Globus pallidus (tissue), 1 donor: ENCODE data around the gene SLC25A22.

Experiments used
- DNase-seq: peaks from one replicate; pipeline ENCODE4 v3.0.0-alpha.2; 2015; ENCODE audit warnings: low spot score

SLC25A22 gene

DNA sequence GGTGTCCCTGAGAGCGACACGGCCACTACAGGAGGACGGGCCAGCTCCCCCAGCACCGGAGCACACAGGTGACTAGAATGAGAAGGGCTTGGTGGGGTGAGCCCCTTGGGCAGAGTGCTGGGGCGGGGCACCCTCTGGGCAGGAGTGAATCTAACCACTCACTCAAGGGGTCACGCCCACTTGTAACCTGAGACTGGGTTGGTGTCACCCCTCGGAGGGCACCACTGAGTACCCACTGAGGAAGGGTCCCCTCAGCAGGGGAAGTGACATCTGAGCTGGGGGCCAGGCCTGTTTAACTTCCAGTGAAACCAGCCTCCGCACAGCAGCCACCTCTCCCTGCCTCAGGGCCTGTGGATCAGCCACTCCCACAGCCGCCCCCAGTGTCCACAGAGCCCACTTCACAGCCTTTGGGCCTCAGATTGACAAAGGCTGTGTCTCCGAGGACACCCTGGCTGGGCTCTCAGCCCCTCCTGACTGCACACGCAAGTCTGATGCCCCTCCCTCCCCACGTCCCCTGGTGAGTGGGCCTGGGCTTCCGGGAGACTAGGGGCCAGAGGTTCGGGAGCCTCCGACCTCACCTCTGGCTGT, 26.4 kb downstream of the SLC25A22 start:
- no peak for DNase-seq

DNA sequence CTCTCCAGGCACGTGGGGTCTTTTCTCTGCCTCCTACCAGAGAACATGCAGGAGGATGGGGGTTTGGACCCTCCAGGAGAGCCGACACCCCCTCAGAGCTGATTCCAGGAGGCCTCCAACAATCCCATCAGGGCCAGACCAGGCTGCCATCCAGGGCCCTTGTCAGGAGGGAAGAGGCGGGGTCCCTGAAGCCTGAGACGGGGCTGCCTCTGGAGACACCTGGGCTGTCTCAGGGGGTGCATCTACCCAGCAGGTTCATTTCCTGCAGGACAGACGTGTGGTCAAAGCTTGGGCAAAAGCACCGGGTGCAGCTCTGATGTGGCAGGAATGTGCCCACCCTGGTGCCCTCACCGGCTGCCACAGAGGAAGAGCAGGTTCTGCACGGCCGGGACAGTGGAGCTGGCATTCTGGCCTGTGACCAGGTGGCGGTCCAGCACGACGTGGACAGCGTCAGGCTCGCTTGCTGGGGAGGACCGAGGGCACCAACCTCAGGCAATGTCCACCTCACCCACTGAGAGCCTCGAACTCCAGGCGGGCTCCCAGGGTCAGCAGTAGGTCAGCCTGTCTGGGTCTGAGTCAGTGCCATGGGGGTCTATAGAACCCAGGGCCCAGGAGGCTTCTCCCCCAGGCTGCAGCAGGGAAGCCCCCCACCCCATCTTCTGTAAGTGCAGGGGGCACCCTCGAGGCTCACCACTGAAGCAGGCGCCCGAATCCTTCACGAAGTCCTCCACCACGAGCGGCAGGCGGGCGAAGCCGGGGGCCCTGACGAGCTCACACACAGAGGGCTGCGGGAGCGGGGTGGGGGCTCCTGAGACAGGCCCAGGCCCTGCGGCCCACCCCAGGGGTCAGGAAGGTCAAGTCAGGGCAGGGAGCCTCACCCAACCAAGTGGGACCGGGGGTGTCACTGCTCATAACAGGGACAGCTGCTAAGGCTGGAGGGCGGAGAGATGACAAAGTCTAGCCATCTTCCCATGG, 27.2 kb downstream of the SLC25A22 start:
- DNase-seq = no peak

DNA sequence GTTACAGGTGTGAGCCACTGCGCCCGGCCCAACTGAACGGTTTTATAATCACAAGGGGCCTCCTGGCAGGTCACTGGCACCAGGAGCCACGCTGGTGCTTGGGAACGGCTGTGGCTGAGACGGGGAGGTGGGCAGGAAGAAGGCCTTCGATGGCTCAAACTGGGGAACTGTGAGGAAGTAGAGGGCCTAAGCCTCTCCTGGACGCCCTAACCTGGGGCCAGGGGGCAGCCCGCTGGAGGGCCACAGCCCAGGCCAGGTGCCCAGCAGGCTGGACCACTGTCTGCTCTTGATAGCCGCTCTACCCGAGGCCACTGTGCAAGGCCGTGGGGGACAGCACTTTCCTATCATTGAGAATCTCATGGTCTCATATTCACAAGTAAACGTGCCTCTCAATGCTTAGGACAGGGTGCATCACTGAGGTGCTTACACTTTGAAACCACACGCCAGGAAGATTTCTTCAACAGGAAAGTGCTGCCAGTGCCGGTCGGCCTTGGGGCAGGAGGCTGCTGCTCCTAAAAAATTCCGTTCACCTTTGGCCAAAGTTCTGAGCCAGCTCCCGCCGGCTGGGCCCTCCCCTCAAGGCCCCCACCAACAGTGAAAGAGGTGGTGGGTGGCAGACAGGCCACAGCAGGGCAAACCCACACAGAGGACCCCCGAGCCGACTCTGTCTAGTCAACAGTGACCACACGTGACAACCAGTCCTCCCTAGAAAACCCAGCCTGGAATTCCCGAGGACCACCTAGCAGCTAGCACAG, 28.0 kb downstream of the SLC25A22 start:
- DNase-seq = no peak

DNA sequence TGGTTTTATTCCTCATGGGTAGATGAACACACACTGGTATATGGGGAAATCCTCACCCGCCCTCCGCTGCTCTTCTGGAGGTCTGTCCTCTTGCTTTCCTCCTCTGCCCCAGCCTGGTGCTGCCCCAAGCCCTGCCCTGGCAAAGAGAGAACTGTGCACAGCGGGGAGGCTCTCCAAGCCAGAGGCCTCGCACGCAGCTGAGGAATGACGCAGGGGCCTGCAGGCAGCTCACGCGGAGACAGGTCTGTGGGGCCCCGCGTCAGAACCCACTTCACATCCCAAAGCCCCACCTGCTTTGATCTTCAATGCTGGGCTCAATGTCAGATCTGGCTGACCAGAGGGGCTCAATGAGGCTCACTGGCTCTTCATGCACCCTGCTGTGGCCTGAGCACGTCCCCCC, 30.8 kb downstream of the SLC25A22 start:
- DNase-seq = no peak

DNA sequence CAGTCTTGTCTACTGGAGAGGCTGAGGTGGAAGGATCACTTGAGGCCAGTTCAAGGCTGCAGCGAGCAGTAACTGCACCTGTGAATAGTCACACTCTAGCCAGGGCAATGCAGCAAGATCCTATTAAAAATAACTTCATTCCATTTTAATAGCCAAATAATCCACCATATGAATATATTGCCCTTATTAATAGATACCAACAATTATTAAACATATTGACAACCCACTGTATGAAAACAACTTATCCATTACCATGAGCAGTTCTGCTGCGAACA, 31.2 kb downstream of the SLC25A22 start:
- no peak for DNase-seq

DNA sequence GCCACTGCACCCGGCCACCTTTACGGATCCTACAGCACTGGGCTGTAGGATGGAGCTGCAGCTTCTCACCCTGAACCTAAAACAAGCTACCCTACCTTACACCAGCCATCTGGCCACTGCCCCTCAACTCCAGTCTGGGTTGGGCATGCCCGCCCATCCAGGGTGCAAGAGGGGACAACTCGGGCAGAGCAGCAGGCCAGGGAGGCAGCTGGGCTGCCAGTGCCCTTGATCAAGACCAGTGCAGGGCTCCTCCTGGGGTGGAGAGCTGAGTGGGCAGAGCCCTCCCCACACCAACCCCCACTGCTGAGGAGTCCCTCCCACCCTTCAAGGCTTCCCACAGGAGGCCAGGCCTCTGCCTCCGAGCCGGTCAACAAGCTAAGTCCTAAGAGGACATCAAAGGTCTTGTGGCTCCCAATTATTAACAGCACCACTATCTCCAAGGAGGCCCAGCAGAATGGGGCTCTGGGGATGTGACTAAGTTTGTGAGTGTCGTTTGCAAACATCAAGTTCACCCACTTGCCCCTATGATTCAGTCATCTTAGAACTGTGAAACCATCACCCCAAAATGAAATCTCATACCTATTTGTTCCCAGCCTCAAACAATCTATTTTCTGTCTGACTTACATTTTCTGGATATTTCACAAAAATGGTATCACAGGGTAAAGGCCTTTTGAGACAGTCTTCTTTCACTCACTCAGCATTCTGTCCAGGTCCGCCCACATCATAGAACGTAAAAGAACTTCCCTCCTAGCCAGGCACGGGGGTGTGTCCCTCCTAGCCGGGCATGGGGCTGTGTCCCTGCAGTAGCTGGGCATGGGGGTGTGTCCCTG, 31.8 kb downstream of the SLC25A22 start:
- DNase-seq = no peak

DNA sequence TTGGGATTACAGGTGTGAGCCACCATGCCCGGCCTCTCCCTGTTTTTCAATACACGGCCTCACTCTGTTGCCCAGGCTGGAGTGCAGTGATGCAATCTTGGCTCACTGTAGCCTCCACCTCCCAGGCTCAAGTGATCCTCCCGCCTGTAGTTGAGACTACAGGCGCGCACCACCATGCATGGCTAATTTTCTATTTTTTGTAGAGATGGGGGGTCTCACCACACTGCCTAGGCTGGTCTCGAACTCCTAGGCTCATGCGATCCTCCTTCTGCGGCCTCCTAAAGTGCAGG, 32.3 kb downstream of the SLC25A22 start:
- DNase-seq = no peak

DNA sequence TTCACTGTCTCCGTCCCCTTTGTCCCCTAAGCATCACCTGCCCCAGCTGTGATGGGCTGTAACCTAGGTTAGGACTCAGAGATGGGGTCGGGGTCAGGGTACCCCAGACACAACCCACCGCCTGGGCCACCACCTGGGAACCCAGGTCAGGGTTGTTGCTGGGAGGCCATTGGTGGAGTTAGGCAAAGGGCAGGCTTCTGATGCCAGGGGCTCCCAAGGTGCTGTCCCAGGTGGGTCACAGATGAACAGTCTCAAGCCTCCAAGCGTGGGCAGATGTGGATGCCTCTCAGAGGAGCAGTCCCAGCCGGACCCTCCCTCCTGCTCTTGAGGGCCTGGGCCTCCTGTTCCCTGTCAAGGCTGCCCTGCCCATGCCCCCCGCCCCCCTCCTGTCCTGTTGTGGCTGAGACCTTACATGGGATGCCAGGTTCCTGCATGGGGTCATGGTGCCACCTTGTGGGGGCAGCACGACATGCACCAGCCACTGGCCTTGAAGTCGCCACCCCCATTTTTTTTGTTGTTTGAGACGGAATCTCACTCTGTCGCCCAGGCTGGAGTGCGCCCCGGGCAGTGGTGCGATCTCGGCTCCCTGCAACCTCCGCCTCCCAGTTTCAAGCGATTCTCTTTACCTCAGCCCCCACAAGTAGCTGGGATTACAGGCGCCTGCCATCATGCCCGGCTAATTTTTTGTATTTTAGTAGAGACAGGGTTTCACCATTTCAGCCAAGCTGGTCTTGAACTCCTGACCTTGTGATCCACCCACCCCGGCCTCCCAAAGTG, 32.9 kb downstream of the SLC25A22 start:
- DNase-seq = peak; percentile 63

DNA sequence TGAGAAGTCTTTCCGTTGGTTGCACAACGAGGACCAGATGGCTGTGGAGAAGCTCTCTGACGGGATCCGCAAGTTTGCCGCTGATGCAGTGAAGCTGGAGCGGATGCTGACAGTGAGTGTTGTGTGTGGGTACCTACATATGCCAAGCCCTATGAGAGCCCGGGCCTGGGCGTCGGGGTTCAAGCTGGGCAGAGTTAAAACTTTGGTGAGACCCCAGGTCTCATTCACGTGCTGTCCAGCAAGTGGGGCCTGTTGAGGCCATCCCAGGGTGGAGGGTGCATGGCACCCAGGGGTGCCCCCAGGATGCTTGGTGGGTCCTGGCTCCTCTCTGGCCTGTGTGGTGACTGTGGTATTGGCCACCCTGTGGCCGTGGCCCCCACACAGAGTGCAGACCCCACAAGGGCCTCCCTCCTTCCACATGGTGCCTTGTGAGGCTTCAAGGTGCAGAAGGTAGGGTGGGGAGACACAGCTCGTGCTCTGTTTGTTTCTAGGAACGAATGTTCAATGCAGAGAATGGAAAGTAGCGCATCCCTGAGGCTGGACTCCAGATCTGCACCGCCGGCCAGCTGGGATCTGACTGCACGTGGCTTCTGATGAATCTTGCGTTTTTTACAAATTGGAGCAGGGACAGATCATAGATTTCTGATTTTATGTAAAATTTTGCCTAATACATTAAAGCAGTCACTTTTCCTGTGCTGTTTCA, 33.6 kb downstream of the SLC25A22 start:
- DNase-seq = no peak

DNA sequence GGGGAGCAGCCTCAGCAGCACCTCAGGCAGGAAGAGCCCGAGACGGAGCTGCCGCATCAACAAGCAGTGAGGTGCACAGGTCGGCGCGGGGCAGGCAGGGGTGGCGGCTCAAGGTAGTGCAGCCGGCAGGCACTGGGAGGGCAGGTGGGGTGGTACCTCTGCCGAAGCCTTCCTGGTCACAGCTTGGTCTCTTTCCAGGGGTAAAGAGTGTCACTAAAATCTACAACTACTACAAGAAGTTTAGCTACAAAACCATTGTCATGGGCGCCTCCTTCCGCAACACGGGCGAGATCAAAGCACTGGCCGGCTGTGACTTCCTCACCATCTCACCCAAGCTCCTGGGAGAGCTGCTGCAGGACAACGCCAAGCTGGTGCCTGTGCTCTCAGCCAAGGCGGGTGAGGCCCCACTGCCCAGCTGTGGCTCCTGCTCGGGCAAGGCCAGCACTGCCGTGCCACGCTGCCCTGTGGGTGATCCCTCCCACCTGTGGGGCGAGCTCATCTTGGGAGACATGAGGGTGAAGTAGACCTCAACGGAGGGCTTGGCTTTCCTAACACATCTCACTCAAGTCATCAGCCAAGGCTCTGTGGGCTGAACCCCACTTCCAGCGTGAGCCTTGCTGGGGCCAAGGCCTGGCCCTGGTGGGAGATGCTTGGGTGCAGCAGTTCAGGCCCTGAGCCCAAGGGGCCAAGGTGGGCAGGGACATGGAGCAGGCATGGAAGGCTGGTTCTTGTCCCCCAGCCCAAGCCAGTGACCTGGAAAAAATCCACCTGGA, 34.3 kb downstream of the SLC25A22 start:
- no peak for DNase-seq

DNA sequence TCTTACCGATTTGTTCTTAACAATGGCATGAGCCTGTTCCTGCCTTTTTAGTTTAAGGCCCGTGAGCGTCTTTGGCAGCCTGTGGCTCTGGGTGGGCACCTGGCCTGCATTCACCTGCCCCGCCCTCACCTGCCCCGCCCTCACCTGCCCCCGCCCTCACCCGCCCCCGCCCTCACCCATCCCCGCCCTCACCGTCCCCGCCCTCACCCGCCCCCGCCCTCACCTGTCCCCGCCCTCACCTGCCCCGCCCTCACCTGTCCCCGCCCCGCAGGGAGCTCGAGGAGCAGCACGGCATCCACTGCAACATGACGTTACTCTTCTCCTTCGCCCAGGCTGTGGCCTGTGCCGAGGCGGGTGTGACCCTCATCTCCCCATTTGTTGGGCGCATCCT, 35.0 kb downstream of the SLC25A22 start:
- DNase-seq = no peak

DNA sequence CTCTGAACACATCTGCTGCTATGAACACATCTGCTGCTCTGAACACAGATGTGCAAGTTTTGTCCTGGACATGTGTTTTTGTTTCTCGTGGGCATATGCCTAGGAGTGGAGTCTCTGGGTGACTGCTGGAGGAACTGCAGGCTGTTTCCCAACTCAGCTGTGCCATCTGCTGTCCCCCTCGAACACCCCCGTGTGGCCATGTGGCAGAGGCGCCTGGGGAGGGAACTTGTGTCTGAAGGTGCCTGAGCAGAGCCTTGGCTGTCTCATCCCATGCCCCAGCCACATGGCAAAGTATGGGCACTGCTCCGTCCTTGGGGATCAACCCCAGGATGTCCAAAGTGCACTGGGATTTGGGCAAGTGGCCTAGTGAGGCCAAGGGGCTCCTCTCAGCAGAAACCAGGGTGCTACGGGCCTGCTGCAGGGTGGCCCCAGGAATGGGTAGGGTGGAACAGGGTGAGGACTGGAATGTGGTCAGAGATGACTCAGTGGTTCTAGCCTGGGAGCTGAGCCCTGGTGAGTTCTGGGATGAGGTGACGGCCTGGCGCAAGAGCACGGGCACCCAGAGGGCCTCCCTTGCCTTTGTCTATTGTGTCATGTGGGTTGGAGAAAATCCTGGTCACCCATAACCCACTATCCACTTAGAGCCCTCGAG, 35.5 kb downstream of the SLC25A22 start:
- DNase-seq = peak; percentile 74

DNA sequence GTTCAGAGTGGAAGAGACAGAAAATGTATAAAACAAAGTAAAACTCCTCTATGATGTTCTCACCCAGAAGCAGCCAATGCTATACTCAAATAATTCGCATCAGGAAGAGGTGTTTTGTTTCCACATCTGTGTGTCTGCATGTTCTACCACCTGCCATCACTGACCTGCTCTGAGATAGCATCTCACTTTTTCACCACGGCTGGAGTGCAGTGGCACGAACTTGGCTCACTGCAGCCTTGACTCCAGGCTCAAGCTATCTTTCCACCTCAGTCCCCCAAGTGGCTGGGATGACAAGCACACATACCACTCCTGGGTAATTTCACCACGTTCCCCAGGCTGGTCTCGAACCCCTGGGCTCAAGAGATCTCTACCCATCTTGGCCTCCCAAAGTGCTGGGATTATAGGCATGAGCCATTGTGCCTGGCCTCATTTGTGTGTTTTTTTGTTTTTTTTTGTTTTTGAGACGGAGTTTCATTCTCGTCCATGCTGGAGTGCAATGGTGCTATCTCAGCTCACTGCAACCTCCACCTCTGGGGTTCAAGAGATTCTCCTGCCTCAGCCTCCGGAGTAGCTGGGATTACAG, 36.5 kb downstream of the SLC25A22 start:
- DNase-seq = no peak

DNA sequence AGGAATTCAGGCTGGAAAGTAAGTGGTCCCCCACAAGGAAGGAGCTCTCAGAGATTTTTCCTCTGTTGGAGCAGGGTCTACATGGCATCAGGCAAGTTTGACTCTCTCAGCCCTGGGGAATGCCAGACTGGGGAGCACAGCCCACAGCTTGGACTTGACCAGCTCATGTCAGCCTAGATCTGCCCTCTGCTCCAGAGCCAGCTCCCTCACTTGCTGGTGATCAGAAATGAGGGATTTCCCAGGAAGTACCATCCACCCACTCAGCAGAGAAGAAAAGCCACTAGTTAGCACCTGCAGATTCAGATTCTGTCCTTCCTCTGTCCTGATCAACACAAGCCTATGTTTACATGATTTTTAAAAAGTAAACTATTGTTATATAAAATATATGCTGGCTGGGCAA, 37.8 kb downstream of the SLC25A22 start:
- no peak for DNase-seq

DNA sequence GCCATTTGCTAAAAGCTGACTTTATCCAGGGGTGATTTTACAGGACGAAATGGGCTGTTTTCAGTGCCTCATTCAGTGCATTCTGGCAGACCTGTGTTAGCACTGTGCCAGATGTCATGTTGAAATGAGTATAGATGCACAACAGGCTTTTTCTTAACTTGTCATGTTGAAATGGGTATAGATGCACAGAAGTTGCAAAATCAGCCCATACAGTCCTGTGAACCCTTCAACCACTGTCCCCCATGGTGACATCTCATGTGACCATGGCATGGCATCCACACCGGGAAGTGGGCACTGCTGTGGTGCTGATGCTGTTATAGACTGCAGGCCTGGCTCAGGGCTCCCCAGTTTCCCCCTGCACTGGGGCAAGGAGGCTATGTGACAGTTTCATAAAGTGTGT, 48.4 kb downstream of the SLC25A22 start:
- no peak for DNase-seq

DNA sequence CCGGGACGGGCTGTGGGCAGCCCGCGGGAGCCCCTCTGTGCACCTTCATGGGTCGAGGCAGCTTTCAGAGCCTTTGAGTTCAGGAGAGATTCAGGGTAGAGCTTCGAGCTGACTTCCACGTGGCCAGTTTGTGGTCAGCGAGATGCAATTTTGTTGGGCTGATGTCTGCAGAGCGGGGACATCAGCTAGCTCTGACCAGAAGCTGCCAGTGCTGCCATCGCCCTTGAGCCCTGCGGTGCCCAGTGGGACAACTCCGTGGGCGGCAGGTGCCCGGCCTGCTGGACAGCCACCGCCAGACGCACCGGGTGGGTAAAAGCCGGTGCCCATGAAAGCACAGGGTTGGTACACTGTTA, 50.1 kb downstream of the SLC25A22 start:
- no peak for DNase-seq

DNA sequence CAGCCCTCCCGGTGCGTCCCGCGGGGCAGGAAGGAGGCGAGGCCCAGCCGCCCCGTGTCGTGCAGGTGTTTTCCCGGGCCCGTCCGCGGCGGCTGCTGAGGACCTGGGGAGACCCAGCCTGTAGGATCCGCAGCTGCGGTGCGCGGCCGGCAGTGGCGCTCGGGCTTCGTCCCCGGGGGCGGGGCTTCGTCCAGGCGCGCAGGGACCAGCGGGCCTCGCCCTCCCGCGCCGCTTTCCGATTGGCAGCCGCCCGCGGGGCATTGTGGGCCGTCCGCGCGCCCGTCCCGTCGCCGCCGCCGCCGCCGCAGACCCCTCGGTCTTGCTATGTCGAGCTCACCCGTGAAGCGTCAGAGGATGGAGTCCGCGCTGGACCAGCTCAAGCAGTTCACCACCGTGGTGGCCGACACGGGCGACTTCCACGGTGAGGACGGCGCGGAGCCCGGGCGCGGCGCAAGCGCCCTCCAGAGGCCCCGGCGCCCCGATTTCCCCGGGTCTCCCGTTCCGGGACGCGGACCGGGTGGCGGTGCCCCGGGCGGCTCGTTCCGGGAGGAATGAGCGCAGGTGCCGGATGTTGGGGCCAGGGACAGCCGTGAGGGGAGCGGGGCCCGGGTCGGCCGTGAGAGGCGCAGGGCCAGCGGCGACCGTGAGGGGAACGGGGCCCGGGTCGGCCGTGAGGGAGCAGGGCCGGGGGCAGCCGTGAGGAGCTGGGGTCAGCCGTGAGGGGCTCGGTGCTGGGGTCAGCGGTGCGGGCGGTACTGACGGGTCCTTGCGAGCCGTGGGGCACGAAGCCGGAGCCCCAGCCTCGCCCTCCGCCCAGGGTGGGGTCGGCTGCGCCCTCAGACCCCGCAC, 50.7 kb downstream of the SLC25A22 start, which contains the start of gene TALDO1:
TALDO1 (plus strand) TSS at position 307 of the 849 bp plus-strand sequence; CDS start at position 325, 18 bp downstream.
- peak; percentile 89 for DNase-seq
